ENCODE data around the gene VIM.
"Not testable (repeated sequence)": the region's sequence is repeated elsewhere in the genome, so short reads cannot be mapped to it uniquely, and the experiment has no call there.

The VIM gene

GRCh38 chr10:17231788-17232187 lies 3.7 kb downstream of the VIM start:
- no peak for DNase-seq (ENCODE audit: extremely low read depth in 1 of 2, low read depth in 1 of 2)

- no peak for DNase-seq (ENCODE audit: extremely low read depth in 1 of 2, low read depth in 1 of 2)
These were observed 4.4 kb downstream of the VIM start for GRCh38 chr10:17232276-17232960.

- no peak for DNase-seq (ENCODE audit: extremely low read depth in 1 of 2, low read depth in 1 of 2)
These were observed 5.4 kb downstream of the VIM start for GRCh38 chr10:17233286-17233991.

- DNase-seq (ENCODE audit: extremely low read depth in 1 of 2, low read depth in 1 of 2), result no peak
These were observed 6.4 kb downstream of the VIM start for GRCh38 chr10:17234431-17234945.

GRCh38 chr10:17235136-17235535 lies 7.1 kb downstream of the VIM start:
- no peak for DNase-seq (ENCODE audit: extremely low read depth in 1 of 2, low read depth in 1 of 2)

GRCh38 chr10:17236468-17237148 lies 8.6 kb downstream of the VIM start:
- DNase-seq (ENCODE audit: extremely low read depth in 1 of 2, low read depth in 1 of 2), result no peak

- no peak for DNase-seq (ENCODE audit: extremely low read depth in 1 of 2, low read depth in 1 of 2)
These were observed 9.1 kb downstream of the VIM start for GRCh38 chr10:17237149-17237527.

GRCh38 chr10:17237915-17238444 lies 9.9 kb downstream of the VIM start:
- no peak for DNase-seq (ENCODE audit: extremely low read depth in 1 of 2, low read depth in 1 of 2)

- no peak for DNase-seq (ENCODE audit: extremely low read depth in 1 of 2, low read depth in 1 of 2)
These were observed 10.6 kb downstream of the VIM start for GRCh38 chr10:17238445-17239291.

GRCh38 chr10:17239345-17240085 lies 11.5 kb downstream of the VIM start:
- DNase-seq (ENCODE audit: extremely low read depth in 1 of 2, low read depth in 1 of 2), result no peak

- no peak for DNase-seq (ENCODE audit: extremely low read depth in 1 of 2, low read depth in 1 of 2)
These were observed 12.1 kb downstream of the VIM start for GRCh38 chr10:17240096-17240495.

GRCh38 chr10:17240616-17241015 lies 12.6 kb downstream of the VIM start:
- DNase-seq (ENCODE audit: extremely low read depth in 1 of 2, low read depth in 1 of 2), result no peak

GRCh38 chr10:17241611-17242333 lies 13.7 kb downstream of the VIM start:
- no peak for DNase-seq (ENCODE audit: extremely low read depth in 1 of 2, low read depth in 1 of 2)

- no peak for DNase-seq (ENCODE audit: extremely low read depth in 1 of 2, low read depth in 1 of 2)
These were observed 16.8 kb downstream of the VIM start for GRCh38 chr10:17244700-17245365.

GRCh38 chr10:17247210-17247609 lies 19.2 kb downstream of the VIM start:
- DNase-seq (ENCODE audit: extremely low read depth in 1 of 2, low read depth in 1 of 2), result no peak

GRCh38 chr10:17248964-17249363 lies 20.9 kb downstream of the VIM start:
- DNase-seq (ENCODE audit: extremely low read depth in 1 of 2, low read depth in 1 of 2), result no peak

GRCh38 chr10:17249820-17250219 lies 21.8 kb downstream of the VIM start:
- DNase-seq (ENCODE audit: extremely low read depth in 1 of 2, low read depth in 1 of 2), result no peak

GRCh38 chr10:17250736-17251135 lies 22.7 kb downstream of the VIM start:
- no peak for DNase-seq (ENCODE audit: extremely low read depth in 1 of 2, low read depth in 1 of 2)

- DNase-seq (ENCODE audit: extremely low read depth in 1 of 2, low read depth in 1 of 2), result not testable (repeated sequence)
These were observed 26.6 kb downstream of the VIM start for GRCh38 chr10:17254543-17255050.
